OCI-LY1 (cell line): ENCODE data around the gene TTC21A.

Experiments used
- H2AFZ ChIP-seq: fragments of 200-600 bp; sonication (generic), shearing (Covaris generic); 2 replicates; pipeline ENCODE4 v1.6.0; 2014; ENCODE audit warnings: antibody characterized with exemption, mild to moderate bottlenecking, low read length
- H3F3A ChIP-seq: fragments of 200-600 bp; sonication (generic), shearing (Covaris generic); 2 replicates; pipeline ENCODE4 v1.6.0; 2014; ENCODE audit warnings: mild to moderate bottlenecking, antibody characterized with exemption, low read length, moderate library complexity; ENCODE audit not compliant: insufficient read depth
- H3K27ac ChIP-seq: fragments of 200-600 bp; sonication (generic); 2 replicates; pipeline ENCODE4 v1.5.1; 2014; ENCODE audit warnings: low read length, mixed run types, mild to moderate bottlenecking, low read depth; ENCODE audit not compliant: poor library complexity, severe bottlenecking
- H3K27me3 ChIP-seq: fragments of 200-600 bp; sonication (generic); 2 replicates; pipeline ENCODE4 v1.6.0; 2014; ENCODE audit warnings: antibody characterized with exemption, mild to moderate bottlenecking, low read length, moderate library complexity; ENCODE audit not compliant: insufficient read depth
- H3K36me3 ChIP-seq: fragments of 200-600 bp; sonication (generic); 2 replicates; pipeline ENCODE4 v1.6.1; 2014; ENCODE audit warnings: mild to moderate bottlenecking, antibody characterized with exemption, low read length, moderate library complexity, mixed read lengths; ENCODE audit not compliant: insufficient read depth
- H3K4me1 ChIP-seq: fragments of 200-600 bp; sonication (generic); 2 replicates; pipeline ENCODE4 v1.5.1; 2014; ENCODE audit warnings: mild to moderate bottlenecking, low read length, moderate library complexity; ENCODE audit not compliant: insufficient read depth, severe bottlenecking
- H3K4me2 ChIP-seq: fragments of 200-600 bp; sonication (generic), shearing (Covaris generic); 2 replicates; pipeline ENCODE4 v1.6.1; 2014; ENCODE audit warnings: low read length
- H3K4me3 ChIP-seq: fragments of 200-600 bp; sonication (generic); 2 replicates; pipeline ENCODE4 v1.5.1; 2014; ENCODE audit warnings: low read length, low read depth, mild to moderate bottlenecking, mixed read lengths; ENCODE audit not compliant: poor library complexity, severe bottlenecking
- H3K79me2 ChIP-seq: fragments of 200-600 bp; shearing (Covaris generic); 2 replicates; pipeline ENCODE4 v1.6.1; 2016; ENCODE audit warnings: mixed run types, low read length, mixed read lengths; ENCODE audit not compliant: insufficient read depth
- H3K9ac ChIP-seq: fragments of 200-600 bp; sonication (generic), shearing (Covaris generic); 2 replicates; pipeline ENCODE4 v1.6.1; 2014; ENCODE audit warnings: mild to moderate bottlenecking, low read length, mixed read lengths
- H3K9me2 ChIP-seq: fragments of 200-600 bp; sonication (generic), shearing (Covaris generic); 2 replicates; pipeline ENCODE4 v1.6.1; 2014; ENCODE audit warnings: low read depth, mild to moderate bottlenecking, low read length, mixed read lengths
- H3K9me3 ChIP-seq: fragments of 200-600 bp; shearing (Covaris generic); 2 replicates; pipeline ENCODE4 v1.6.1; 2014; ENCODE audit warnings: low read length, mixed read lengths
- H4K20me1 ChIP-seq: fragments of 200-600 bp; sonication (generic), shearing (Covaris generic); 2 replicates; pipeline ENCODE4 v1.6.0; 2016; ENCODE audit warnings: mild to moderate bottlenecking, low read length; ENCODE audit not compliant: insufficient read depth
- EZH2 ChIP-seq: fragments of 200-600 bp; sonication (generic), shearing (Covaris generic); IDR thresholded peaks from 2 replicates; pipeline ENCODE4 v1.8.0; 2017; ENCODE audit warnings: borderline replicate concordance, mixed run types, mild to moderate bottlenecking, antibody characterized with exemption, low read length, moderate library complexity, mixed read lengths
- TF ChIP-seq, protein P1 (sequence below): fragments of 200-600 bp; sonication (generic), shearing (Covaris generic); IDR thresholded peaks from 2 replicates; pipeline ENCODE4 v1.5.1; 2017; ENCODE audit warnings: mild to moderate bottlenecking, antibody characterized with exemption, low read length, moderate library complexity, mixed read lengths

Gene TTC21A

DNA sequence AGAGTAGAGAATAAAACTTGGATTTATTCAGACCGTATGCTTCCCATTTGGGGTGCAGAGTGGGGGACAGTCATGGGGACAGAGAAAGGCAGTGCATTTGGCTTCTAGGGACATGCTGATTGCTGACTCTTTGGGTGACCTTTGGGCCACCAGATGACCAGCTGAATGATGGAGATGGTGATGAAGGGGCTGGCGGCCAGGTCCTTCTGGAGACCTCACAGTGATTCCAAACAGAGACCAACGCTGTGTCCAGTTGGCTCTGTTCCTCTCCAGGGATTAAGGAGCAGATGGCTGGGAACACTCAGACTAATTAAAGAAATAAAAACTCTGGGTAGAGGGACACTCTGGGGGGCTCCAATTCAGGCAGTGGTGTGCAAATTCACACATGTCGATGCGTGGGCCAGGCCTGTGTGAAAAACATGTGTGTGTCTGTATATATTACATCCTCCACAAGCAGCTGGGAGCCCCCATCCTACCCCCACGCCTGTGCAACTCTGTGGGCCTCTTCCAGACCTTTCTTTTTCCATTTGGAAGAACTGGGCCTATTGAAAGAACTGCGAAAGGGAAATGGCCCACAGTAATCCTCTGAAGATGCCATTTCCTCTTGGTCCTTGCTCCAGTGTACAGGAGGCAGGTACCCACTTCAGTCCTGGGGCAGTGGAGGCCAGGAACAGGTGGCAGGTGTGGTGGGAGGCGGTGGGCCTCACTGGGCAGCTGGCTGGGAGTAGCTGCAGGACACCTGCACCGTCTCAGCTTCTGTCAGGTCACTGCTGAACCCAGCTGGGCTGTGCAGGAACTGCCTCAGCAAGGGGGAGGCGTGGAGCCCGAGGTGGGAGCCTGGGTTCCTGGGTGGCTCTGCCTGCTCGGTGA is 76.0 kb downstream of the TTC21A start:
- Histone ChIP-seq H3K27me3 (no peaks in the 10 kb centered on the region), H3K27ac (no peak overlapping the region)
- TF ChIP-seq, protein P1, sequence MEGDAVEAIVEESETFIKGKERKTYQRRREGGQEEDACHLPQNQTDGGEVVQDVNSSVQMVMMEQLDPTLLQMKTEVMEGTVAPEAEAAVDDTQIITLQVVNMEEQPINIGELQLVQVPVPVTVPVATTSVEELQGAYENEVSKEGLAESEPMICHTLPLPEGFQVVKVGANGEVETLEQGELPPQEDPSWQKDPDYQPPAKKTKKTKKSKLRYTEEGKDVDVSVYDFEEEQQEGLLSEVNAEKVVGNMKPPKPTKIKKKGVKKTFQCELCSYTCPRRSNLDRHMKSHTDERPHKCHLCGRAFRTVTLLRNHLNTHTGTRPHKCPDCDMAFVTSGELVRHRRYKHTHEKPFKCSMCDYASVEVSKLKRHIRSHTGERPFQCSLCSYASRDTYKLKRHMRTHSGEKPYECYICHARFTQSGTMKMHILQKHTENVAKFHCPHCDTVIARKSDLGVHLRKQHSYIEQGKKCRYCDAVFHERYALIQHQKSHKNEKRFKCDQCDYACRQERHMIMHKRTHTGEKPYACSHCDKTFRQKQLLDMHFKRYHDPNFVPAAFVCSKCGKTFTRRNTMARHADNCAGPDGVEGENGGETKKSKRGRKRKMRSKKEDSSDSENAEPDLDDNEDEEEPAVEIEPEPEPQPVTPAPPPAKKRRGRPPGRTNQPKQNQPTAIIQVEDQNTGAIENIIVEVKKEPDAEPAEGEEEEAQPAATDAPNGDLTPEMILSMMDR = no peak
- no peak for TF ChIP-seq EZH2

DNA sequence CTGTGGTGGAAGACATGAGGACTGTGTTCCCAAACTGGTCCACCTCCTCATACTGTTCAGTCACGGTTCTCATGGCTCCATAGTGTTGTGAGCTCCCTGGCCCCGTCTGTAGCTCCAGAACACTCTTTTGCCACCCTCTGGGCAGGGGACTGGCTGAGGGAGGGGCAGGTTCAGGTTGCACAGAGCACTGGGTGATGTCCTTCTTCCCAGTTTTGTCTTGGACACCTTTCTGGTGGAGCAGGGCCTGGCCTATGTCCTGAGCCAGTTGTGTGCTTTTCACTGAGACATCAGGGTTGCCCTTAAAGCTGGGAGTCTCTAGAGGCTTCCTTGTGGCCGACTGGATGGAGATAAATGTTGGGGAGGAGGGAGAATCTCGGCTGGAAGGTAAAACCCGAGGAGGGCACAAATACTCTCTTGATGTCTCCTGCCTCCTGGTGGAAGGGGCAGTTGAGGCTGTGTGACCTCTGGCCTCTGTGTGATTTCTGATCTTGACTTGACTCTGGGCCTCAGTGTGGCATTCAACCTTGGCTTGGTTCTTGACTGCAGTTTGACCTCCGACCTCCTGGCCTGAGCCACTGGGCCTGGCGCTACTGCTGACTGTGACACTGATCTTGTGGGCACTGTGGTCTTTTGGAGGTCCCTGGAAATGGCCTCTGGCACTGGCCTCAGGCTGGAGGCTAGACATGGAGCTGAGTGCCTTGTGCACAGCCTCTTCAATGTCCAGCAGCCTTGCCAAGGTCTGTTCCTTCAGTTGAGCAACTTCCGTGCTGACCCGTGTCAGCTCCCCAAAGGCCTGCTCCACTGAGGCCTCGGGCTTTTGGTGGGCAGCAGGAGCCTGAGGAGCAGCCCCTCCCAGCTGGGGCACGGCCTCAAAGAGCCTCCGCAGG is 76.8 kb downstream of the TTC21A start:
- Histone ChIP-seq H4K20me1 (no peaks in the 10 kb centered on the region), H3K9ac (no peak overlapping the region), H3K9me3 (no peaks in the 10 kb centered on the region), H3K27ac (no peak overlapping the region), H2AFZ (no peak overlapping the region), H3K4me1 (peaks cover 15% of the 10 kb centered on the region), H3K4me2 (no peak overlapping the region), H3K79me2 (no peaks in the 10 kb centered on the region), H3K4me3 (no peak overlapping the region), H3K36me3 (no peaks in the 10 kb centered on the region), H3K9me2 (no peaks in the 10 kb centered on the region), H3K27me3 (no peaks in the 10 kb centered on the region), H3F3A (no peaks in the 10 kb centered on the region)
- TF ChIP-seq, protein P1 = no peak
- TF ChIP-seq EZH2 = no peak

More for the DNA sequence above, 76.0 kb downstream of the TTC21A start:
- H3F3A ChIP-seq = no peaks in the 10 kb centered on the region
- peaks cover 19% of the 10 kb centered on the region for H3K4me1 ChIP-seq
- no peaks in the 10 kb centered on the region for H4K20me1 ChIP-seq
- H3K9ac ChIP-seq = no peak overlapping the region
- no peak overlapping the region for H3K4me3 ChIP-seq
- no peaks in the 10 kb centered on the region for H3K9me2 ChIP-seq
- no peaks in the 10 kb centered on the region for H3K79me2 ChIP-seq
- no peaks in the 10 kb centered on the region for H3K36me3 ChIP-seq
- no peak overlapping the region for H3K4me2 ChIP-seq
- no peaks in the 10 kb centered on the region for H3K9me3 ChIP-seq
- no peak overlapping the region for H2AFZ ChIP-seq

DNA sequence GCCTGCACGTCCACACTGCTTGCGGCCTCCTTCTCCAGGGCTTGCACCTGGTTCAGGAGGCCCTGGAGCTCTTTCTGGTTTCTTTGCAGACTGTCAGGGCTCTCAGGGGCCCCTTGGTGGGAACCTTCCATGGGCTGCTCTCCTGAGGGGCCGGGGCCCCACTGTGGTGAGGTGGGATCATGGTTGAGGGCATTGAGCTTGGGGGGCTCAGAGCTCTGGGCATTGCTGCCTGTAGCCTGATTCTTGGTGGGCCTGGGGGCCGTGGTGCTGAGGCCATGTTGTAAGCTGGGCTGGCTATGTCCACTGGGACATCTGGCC is 77.4 kb downstream of the TTC21A start:
- no peak overlapping the region for H3K4me3 ChIP-seq
- no peak overlapping the region for H3K4me2 ChIP-seq
- no peaks in the 10 kb centered on the region for H3K36me3 ChIP-seq
- H3K9me2 ChIP-seq = no peaks in the 10 kb centered on the region
- no peaks in the 10 kb centered on the region for H3K79me2 ChIP-seq
- TF ChIP-seq EZH2 = no peak
- TF ChIP-seq, protein P1 = no peak
- H4K20me1 ChIP-seq = no peaks in the 10 kb centered on the region
- no peaks in the 10 kb centered on the region for H3F3A ChIP-seq
- H3K9ac ChIP-seq = no peak overlapping the region
- peaks cover 12% of the 10 kb centered on the region for H3K4me1 ChIP-seq
- no peaks in the 10 kb centered on the region for H3K27me3 ChIP-seq
- H2AFZ ChIP-seq = no peak overlapping the region
- no peak overlapping the region for H3K27ac ChIP-seq
- no peaks in the 10 kb centered on the region for H3K9me3 ChIP-seq
